OCI-LY1 (cell line): ENCODE data around the gene EFHC1.

Experiments
- CTCF ChIP-seq: fragments of 200-600 bp; sonication (generic), shearing (Covaris generic); IDR thresholded peaks from 2 replicates; pipeline ENCODE4 v1.5.1; 2017; ENCODE audit warnings: mild to moderate bottlenecking, antibody characterized with exemption, low read length, moderate library complexity, mixed read lengths
- EZH2 ChIP-seq: fragments of 200-600 bp; sonication (generic), shearing (Covaris generic); IDR thresholded peaks from 2 replicates; pipeline ENCODE4 v1.8.0; 2017; ENCODE audit warnings: borderline replicate concordance, mixed run types, mild to moderate bottlenecking, antibody characterized with exemption, low read length, moderate library complexity, mixed read lengths

- no peak for TF ChIP-seq CTCF
- TF ChIP-seq EZH2: no peak
Measured at GRCh38 chr6:52506476-52506875, 86.3 kb downstream of the EFHC1 start.
